ENCODE results near the gene DND1. TPM values are rescaled to one million over a fixed set of nuclear protein-coding genes. Genes with fewer than 3 reads are reported as not detected.
"Not testable (repeated sequence)": the region's sequence is repeated elsewhere in the genome, so short reads cannot be mapped to it uniquely, and the experiment has no call there.

Gene DND1
- total RNA-seq (1 to 10 TPM; 1.2 to 2.8 (median 1.8) TPM), polyA plus RNA-seq (1 to 10 TPM; 2.2 to 4.7 (median 3.8) TPM)
- long read RNA-seq, donor 1 = 0 reads
- long read RNA-seq, donor 2 = 0 reads

- intact Hi-C loops (cut with DNase I; ENCODE audit: low total_unique reads) = no loop called here
- TF ChIP-seq CTCF (IDR thresholded peaks at IDR 0.05 in 8 of 11, conservative IDR thresholded peaks at IDR 0.05 in 3 of 11) (no peak), POLR2AphosphoS5 (IDR thresholded peaks at IDR 0.05) (peak in 2 of 3 donors; percentile 6 to 72), POLR2A (IDR thresholded peaks at IDR 0.05) (no peak)
- no peak within 1 kb of the TSS for H3K27ac ChIP-seq
- peaks cover 0 to 100% (median 94%) of the 10 kb centered on the region in 6 donors for H3K36me3 ChIP-seq
- WGBS, 5 donors = 92 to 97% (median 93%) methylated on average over 39 to 45 of the region's 45 CpGs
- no peaks in the 10 kb centered on the region for H3K4me1 ChIP-seq
- no peaks in the 10 kb centered on the region for H3K27me3 ChIP-seq (replicated peaks in 1 of 7)
- peak within 1 kb of the TSS in 2 of 8 donors; percentile 29 to 41 for H3K4me3 ChIP-seq
- no peaks in the 10 kb centered on the region for H3K9me3 ChIP-seq
- no peak for DNase-seq
These were observed at the start of gene DND1 for GRCh38 chr5:140673187-140673976. TSS of gene DND1 (minus strand) at chr5:140673576. CDS start at chr5:140673542, 34 bp downstream.

- 84 to 87% (median 87%) methylated on average over 5 of the region's 5 CpGs for WGBS, 5 donors
- intact Hi-C loops (cut with DNase I; ENCODE audit: low total_unique reads) = not testable (repeated sequence)
These were observed 48.0 kb upstream of the DND1 start for GRCh38 chr5:140721395-140721794.

GRCh38 chr5:140720738-140721137 lies 47.4 kb upstream of the DND1 start:
- WGBS, 5 donors = 50 to 68% (median 54%) methylated on average over 6 of the region's 6 CpGs
- H3K9me3 ChIP-seq; intact Hi-C loops (cut with DNase I; ENCODE audit: low total_unique reads): not testable (repeated sequence)

More at GRCh38 chr5:140721395-140721794, 48.0 kb upstream of the DND1 start:
- H3K27ac ChIP-seq, H3K4me3 ChIP-seq, DNase-seq, H3K36me3 ChIP-seq, H3K9me3 ChIP-seq: not testable (repeated sequence)
- peaks cover 0 to 33% (median 0%) of the 10 kb centered on the region in 7 donors for H3K27me3 ChIP-seq (replicated peaks in 1 of 7)
- H3K4me1 ChIP-seq = peaks cover 0 to 18% (median 4%) of the 10 kb centered on the region in 6 donors

GRCh38 chr5:140718266-140718592 lies 44.9 kb upstream of the DND1 start:
- no peak overlapping the region for H3K4me3 ChIP-seq
- no peaks in the 10 kb centered on the region for H3K9me3 ChIP-seq
- peaks cover 0 to 10% (median 4%) of the 10 kb centered on the region in 6 donors for H3K4me1 ChIP-seq
- H3K27me3 ChIP-seq (replicated peaks in 1 of 7) = peaks cover 0 to 14% (median 0%) of the 10 kb centered on the region in 7 donors
- TF ChIP-seq POLR2AphosphoS5 (IDR thresholded peaks at IDR 0.05) (no peak), POLR2A (IDR thresholded peaks at IDR 0.05) (no peak), CTCF (IDR thresholded peaks at IDR 0.05 in 8 of 11, conservative IDR thresholded peaks at IDR 0.05 in 3 of 11) (no peak)
- H3K36me3 ChIP-seq = no peaks in the 10 kb centered on the region
- intact Hi-C loops (cut with DNase I; ENCODE audit: low total_unique reads) = loop anchor here (10.0 kb wide), 1 partner anchor 343 kb away; no protein-coding TSS in a partner anchor
- no peak for DNase-seq
- WGBS, 5 donors = 80 to 92% (median 88%) methylated on average over 7 of the region's 7 CpGs
- no peak overlapping the region for H3K27ac ChIP-seq

More at GRCh38 chr5:140720738-140721137, 47.4 kb upstream of the DND1 start:
- Histone ChIP-seq H3K27me3 (replicated peaks in 1 of 7) (peaks cover 0 to 30% (median 0%) of the 10 kb centered on the region in 7 donors), H3K4me1 (peaks cover 0 to 11% (median 4%) of the 10 kb centered on the region in 6 donors)
- H3K36me3 ChIP-seq, H3K27ac ChIP-seq, DNase-seq, H3K4me3 ChIP-seq: not testable (repeated sequence)

- peaks cover 0 to 19% (median 11%) of the 10 kb centered on the region in 6 donors for H3K4me1 ChIP-seq
- H3K9me3 ChIP-seq; H3K36me3 ChIP-seq; H3K27ac ChIP-seq; DNase-seq; H3K4me3 ChIP-seq; H3K27me3 ChIP-seq (replicated peaks in 1 of 7): not testable (repeated sequence)
- WGBS, 5 donors = 93 to 98% (median 95%) methylated on average over 2 of the region's 2 CpGs
- intact Hi-C loops (cut with DNase I; ENCODE audit: low total_unique reads) = loop anchor here (10.0 kb wide), 1 partner anchor 341 kb away; no protein-coding TSS in a partner anchor
These were observed 42.9 kb upstream of the DND1 start for GRCh38 chr5:140716238-140716637.
